H1 (cell line): ENCODE data around the gene GLT8D2. TPM values are rescaled to one million over a fixed set of nuclear protein-coding genes. Genes with fewer than 3 reads are reported as not detected.

Source experiments
- CTCF ChIA-PET: fragments of 300-600 bp; sonication (Branson Sonifier 250); formaldehyde crosslinking; loops from one replicate; lab custom pipeline; 2021; ENCODE audit not compliant: partially characterized antibody; lab: Charles Lee
- POLR2A ChIA-PET: fragments of 300-600 bp; sonication (Branson Sonifier 250); formaldehyde crosslinking; loops from one replicate; lab custom pipeline; 2021; ENCODE audit warnings: inconsistent platforms; ENCODE audit not compliant: partially characterized antibody; lab: Charles Lee
- DNase-seq, 2 experiments: peaks; one replicate each; pipeline versions ENCODE4 v3.0.0 to v3.0.0-alpha.2; 2010 to 2022; ENCODE audit warnings: low spot score in 2 of 2, low read depth in 1 of 2, mixed read lengths in 1 of 2
- FAIRE-seq: peaks from 2 replicates; lab custom pipeline; 2011; peaks lifted over from hg19 to GRCh38; lab: Jason Lieb, UNC
- H2AFZ ChIP-seq: 2 replicates; pipeline ENCODE4 v1.8.1; 2012; ENCODE audit warnings: low read length, inconsistent platforms
- H2AK5ac ChIP-seq: 2 replicates; pipeline ENCODE4 v1.6.1; 2013; ENCODE audit warnings: low read depth, low read length
- H2BK120ac ChIP-seq: replicated peaks from 2 replicates; pipeline ENCODE3; 2013; ENCODE audit warnings: low read depth, low read length, inconsistent platforms
- H2BK12ac ChIP-seq: 2 replicates; pipeline ENCODE4 v1.6.1; 2013; ENCODE audit warnings: low read depth, low read length
- H2BK15ac ChIP-seq: 2 replicates; pipeline ENCODE4 v1.6.1; 2013; ENCODE audit warnings: low read length
- H2BK20ac ChIP-seq: 2 replicates; pipeline ENCODE4 v1.6.1; 2013; ENCODE audit warnings: low read length
- H2BK5ac ChIP-seq: 2 replicates; pipeline ENCODE4 v1.6.1; 2013; ENCODE audit warnings: low read depth, low read length
- H3K14ac ChIP-seq: 2 replicates; pipeline ENCODE4 v1.6.1; 2013; ENCODE audit warnings: inconsistent platforms; ENCODE audit not compliant: insufficient read length
- H3K18ac ChIP-seq: 2 replicates; pipeline ENCODE4 v1.6.1; 2013; ENCODE audit warnings: low read length; ENCODE audit errors: extremely low read depth
- H3K23ac ChIP-seq: 2 replicates; pipeline ENCODE4 v1.6.1; 2013; ENCODE audit warnings: inconsistent platforms; ENCODE audit not compliant: insufficient read length
- H3K23me2 ChIP-seq: 2 replicates; pipeline ENCODE4 v1.6.1; 2013; ENCODE audit warnings: low read depth, low read length
- H3K27ac ChIP-seq: 2 replicates; pipeline ENCODE4 v1.6.1; 2011; ENCODE audit warnings: low read depth, low read length, inconsistent platforms
- H3K27me3 ChIP-seq, 4 experiments: replicated peaks in 1 of 4; 1 replicate in 1 of 4; 2 replicates in 3 of 4; pipeline versions ENCODE4 v1.6.1 to v1.8.1; 2011 to 2013; ENCODE audit warnings: low read length in 3 of 4, mild to moderate bottlenecking in 3 of 4, inconsistent platforms in 2 of 4, mixed read lengths in 2 of 4, moderate library complexity in 1 of 4; ENCODE audit not compliant: control insufficient read depth in 3 of 4, insufficient read depth in 3 of 4; ENCODE audit errors: extremely low read depth in 1 of 4
- H3K36me3 ChIP-seq, 4 experiments: 2 replicates each; pipeline versions ENCODE4 v1.6.1 to v1.8.1; 2011 to 2013; ENCODE audit warnings: mild to moderate bottlenecking in 4 of 4, low read length in 3 of 4, moderate library complexity in 2 of 4, control low read depth in 1 of 4, inconsistent platforms in 1 of 4; ENCODE audit not compliant: insufficient read depth in 4 of 4, control insufficient read depth in 2 of 4
- H3K4ac ChIP-seq: replicated peaks from 2 replicates; pipeline ENCODE3; 2013; ENCODE audit warnings: low read length, low read depth, mixed read lengths, inconsistent platforms; ENCODE audit not compliant: insufficient read length
- H3K4me1 ChIP-seq, 4 experiments: replicated peaks in 1 of 4; 1 replicate in 1 of 4; 2 replicates in 3 of 4; pipeline versions ENCODE4 v1.6.1 to v1.8.1; 2011 to 2013; ENCODE audit warnings: low read length in 3 of 4, inconsistent platforms in 2 of 4, mixed read lengths in 1 of 4; ENCODE audit not compliant: insufficient read depth in 4 of 4, control insufficient read depth in 3 of 4
- H3K4me2 ChIP-seq, 2 experiments: 2 replicates each; pipeline versions ENCODE4 v1.6.1 to v1.8.1; 2011 to 2013; ENCODE audit warnings: low read depth in 2 of 2, low read length in 2 of 2, control low read depth in 1 of 2, inconsistent platforms in 1 of 2, mild to moderate bottlenecking in 1 of 2; ENCODE audit not compliant: insufficient read depth in 1 of 2
- H3K4me3 ChIP-seq, 4 experiments: fragments of 200-600, 300-600 bp in 1 of 4; sonication (generic), shearing (Covaris generic), sonication (Bioruptor Twin) in 1 of 4; 2 replicates each; pipeline versions ENCODE4 v1.5.1 to v1.8.1; 2011 to 2016; ENCODE audit warnings: low read length in 4 of 4, low read depth in 3 of 4, control low read depth in 2 of 4, inconsistent platforms in 2 of 4, mild to moderate bottlenecking in 2 of 4, mixed read lengths in 1 of 4, moderate library complexity in 1 of 4; ENCODE audit not compliant: insufficient read depth in 2 of 4; ENCODE audit errors: extremely low read depth in 1 of 4
- H3K56ac ChIP-seq: replicated peaks from 2 replicates; pipeline ENCODE3; 2013; ENCODE audit warnings: low read depth, mild to moderate bottlenecking, mixed read lengths, low read length, inconsistent platforms; ENCODE audit not compliant: insufficient read length
- H3K79me1 ChIP-seq: 2 replicates; pipeline ENCODE4 v1.6.1; 2013; ENCODE audit warnings: low read depth, low read length, control low read depth
- H3K79me2 ChIP-seq, 2 experiments: 2 replicates each; pipeline versions ENCODE4 v1.6.1 to v1.8.1; 2012 to 2013; ENCODE audit warnings: low read length in 2 of 2, mild to moderate bottlenecking in 2 of 2, inconsistent platforms in 1 of 2; ENCODE audit not compliant: insufficient read depth in 2 of 2, control insufficient read depth in 1 of 2
- H3K9ac ChIP-seq, 4 experiments: replicated peaks in 1 of 4; 1 replicate in 1 of 4; 2 replicates in 3 of 4; pipeline versions ENCODE4 v1.6.1 to v1.8.1; 2011 to 2013; ENCODE audit warnings: low read depth in 3 of 4, low read length in 3 of 4, control low read depth in 2 of 4, mild to moderate bottlenecking in 2 of 4, moderate library complexity in 2 of 4, inconsistent platforms in 1 of 4; ENCODE audit errors: extremely low read depth in 1 of 4
- H3K9me3 ChIP-seq, 2 experiments: 2 replicates each; pipeline versions ENCODE4 v1.6.1 to v1.8.1; 2012 to 2013; ENCODE audit warnings: mild to moderate bottlenecking in 2 of 2, moderate library complexity in 2 of 2, control low read depth in 1 of 2, inconsistent platforms in 1 of 2, low read depth in 1 of 2, low read length in 1 of 2, mixed read lengths in 1 of 2; ENCODE audit not compliant: insufficient read depth in 2 of 2
- H4K20me1 ChIP-seq, 2 experiments: replicated peaks in 1 of 2; 2 replicates each; pipeline versions ENCODE3 to v1.8.1; 2011 to 2013; ENCODE audit warnings: inconsistent platforms in 2 of 2, low read length in 2 of 2, mild to moderate bottlenecking in 1 of 2; ENCODE audit not compliant: insufficient read depth in 2 of 2, control insufficient read depth in 1 of 2
- H4K5ac ChIP-seq: 2 replicates; pipeline ENCODE4 v1.6.1; 2013; ENCODE audit warnings: low read length, low read depth, mixed read lengths, inconsistent platforms; ENCODE audit not compliant: insufficient read length
- H4K8ac ChIP-seq: 2 replicates; pipeline ENCODE4 v1.8.0; 2013; ENCODE audit warnings: mild to moderate bottlenecking, moderate library complexity, low read length, inconsistent platforms; ENCODE audit not compliant: insufficient read depth; ENCODE audit errors: extremely low read depth
- H4K91ac ChIP-seq: replicated peaks from 2 replicates; pipeline ENCODE3; 2013; ENCODE audit warnings: low read length, mixed read lengths, inconsistent platforms; ENCODE audit not compliant: insufficient read length
- CHD2 ChIP-seq: IDR thresholded peaks from 2 replicates; pipeline ENCODE4 v1.6.1; 2012; ENCODE audit warnings: low read length, improper control_type of control experiment
- EGR1 ChIP-seq: IDR thresholded peaks from 2 replicates; pipeline ENCODE4 v1.6.1; 2011; ENCODE audit warnings: low read depth, low read length, borderline replicate concordance
- GABPA ChIP-seq: IDR thresholded peaks from 2 replicates; pipeline ENCODE4 v1.6.1; 2011; ENCODE audit warnings: mild to moderate bottlenecking, low read length, moderate library complexity, borderline replicate concordance; ENCODE audit not compliant: insufficient read depth
- GTF2F1 ChIP-seq: IDR thresholded peaks from 2 replicates; pipeline ENCODE4 v1.6.1; 2012; ENCODE audit warnings: low read depth, low read length, improper control_type of control experiment, borderline replicate concordance
- HDAC2 ChIP-seq, 2 experiments: fragments of 300-600 bp in 1 of 2; sonication (generic) in 1 of 2; IDR thresholded peaks; 2 replicates each; pipeline ENCODE4 v1.6.1; 2011 to 2012; ENCODE audit warnings: low read depth in 2 of 2, low read length in 2 of 2, mild to moderate bottlenecking in 2 of 2, moderate library complexity in 2 of 2, borderline replicate concordance in 1 of 2, inconsistent platforms in 1 of 2
- RXRA ChIP-seq: IDR thresholded peaks from 2 replicates; pipeline ENCODE4 v1.6.1; 2011; ENCODE audit warnings: low read depth, mild to moderate bottlenecking, low read length, moderate library complexity; ENCODE audit not compliant: insufficient read depth
- USF2 ChIP-seq: IDR thresholded peaks from 2 replicates; pipeline ENCODE4 v1.6.1; 2011; ENCODE audit warnings: low read length, improper control_type of control experiment
- WGBS, 2 experiments: shearing (Covaris generic) in 1 of 2; methylation state at CpG; one replicate each; pipeline versions ENCODE4 v1.1.6 to v1.1.7; 2013 to 2015; ENCODE audit warnings: low lambda C conversion rate in 2 of 2, mixed read lengths in 2 of 2, inconsistent platforms in 1 of 2, low coverage in 1 of 2, missing lambda C conversion rate in 1 of 2; ENCODE audit not compliant: insufficient replicate concordance in 2 of 2, insufficient coverage in 1 of 2, insufficient read length in 1 of 2; ENCODE audit errors: extremely low coverage in 1 of 2, missing lambda C conversion rate in 1 of 2; 5-methylcytosine and 5-hydroxymethylcytosine counted together
- polyA plus RNA-seq, 7 experiments: library from polyadenylated mRNA; depleted of rRNA in 3 of 7; stranded (reverse) in 5 of 7; unstranded in 2 of 7; fragments of >200 nt in 5 of 7; fragments of 200-250 nt in 2 of 7; gene quantifications; 1 replicate in 5 of 7; 2 replicates in 1 of 7; 4 replicates in 1 of 7; pipeline versions ENCODE4 v1.2.1 to v1.2.3, GENCODE V29; 2011 to 2013; ENCODE audit warnings: missing spikeins in 2 of 7, mixed read lengths in 2 of 7
- total RNA-seq: library from RNA; stranded (reverse); fragmentation: NEBNext Ultra II Directional; extraction: Animal tissue kit (Norgen Biotek cat#: 25700); gene quantifications from 2 replicates; pipeline ENCODE4 v1.2.1, GENCODE V29; 2021

Gene GLT8D2
- total and polyA plus RNA-seq, 2 of the 8 experiments (the other 6 are each of a cell fraction or from before 2014, with no cell fraction given): 6.8 to 9.8 TPM

DNA sequence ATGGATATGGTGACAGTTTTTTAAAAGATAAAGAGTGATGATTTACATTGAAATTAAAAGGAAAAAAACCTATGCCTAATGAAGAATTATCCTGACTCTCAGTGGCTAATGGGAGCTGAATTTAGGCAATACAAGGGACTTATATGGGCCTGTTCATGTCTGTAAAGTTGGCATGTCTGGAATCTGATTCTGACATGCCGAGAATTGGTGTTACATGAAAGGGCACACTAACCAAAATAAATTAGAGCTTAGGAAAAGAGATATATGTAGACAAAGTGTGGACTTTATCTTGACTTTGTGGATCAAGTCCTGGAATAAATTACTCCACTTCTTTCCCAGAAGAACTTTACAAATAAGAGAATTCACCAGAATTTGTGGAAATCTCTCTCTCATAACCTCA lies 83.3 kb downstream of the GLT8D2 start:
- whole genome bisulfite sequencing, 2 experiments: 67% methylated on average over 1 of the region's 1 CpG; no CpG with 5 or more reads in 1 of the 2 experiments

More for the DNA sequence above, 83.3 kb downstream of the GLT8D2 start:
- Histone ChIP-seq H3K9ac (peak overlapping the region in 3 of 4 experiments; percentile 70 to 90 (median 89); a peak in 6 of 7 replicates), H3K79me2 (peaks cover 49 to 84% of the 10 kb centered on the region in 2 experiments), H3K36me3 (peaks cover 0 to 15% (median 3%) of the 10 kb centered on the region in 4 experiments; a peak in 1 of 8 replicates), H3K4me3 (peak overlapping the region; percentile 80 to 91 (median 88)), H2AFZ (no peak overlapping the region), H2BK5ac (no peak overlapping the region), H3K18ac (no peak overlapping the region), H2BK12ac (no peak overlapping the region), H3K79me1 (peaks cover 3% of the 10 kb centered on the region; the same call in 1 of the 2 replicates), H4K5ac (no peak overlapping the region), H4K20me1 (peaks cover 2 to 3% of the 10 kb centered on the region in 2 experiments), H3K27ac (peak overlapping the region; percentile 5; the same call in 1 of the 2 replicates), H4K8ac (no peak overlapping the region), H3K4ac (no peak overlapping the region), H3K14ac (no peak overlapping the region), H3K4me2 (peak overlapping the region; percentile 68 to 89), H3K9me3 (no peaks in the 10 kb centered on the region), H3K56ac (no peak overlapping the region), H3K23ac (no peak overlapping the region), H3K27me3 (no peaks in the 10 kb centered on the region), H2BK15ac (no peak overlapping the region), H2BK20ac (no peak overlapping the region), H3K4me1 (peaks cover 0 to 9% (median 2%) of the 10 kb centered on the region in 4 experiments; a peak in 4 of 7 replicates), H2BK120ac (no peak overlapping the region), H2AK5ac (no peak overlapping the region), H3K23me2 (peaks cover 11% of the 10 kb centered on the region; the same call in 1 of the 2 replicates), H4K91ac (no peak overlapping the region)
- TF ChIP-seq GABPA: no peak
- TF ChIP-seq RXRA: no peak
- no peak for TF ChIP-seq HDAC2 (IDR thresholded peaks at IDR 0.05; ENCODE audit: borderline replicate concordance in 1 of 2, low read depth in 2 of 2, low read length in 2 of 2)
- TF ChIP-seq EGR1: no peak
- no peak for TF ChIP-seq USF2
- no peak for TF ChIP-seq GTF2F1
- TF ChIP-seq CHD2: no peak
- DNase-seq (no peak), FAIRE-seq (no peak)
- ChIA-PET CTCF (no interaction called here), POLR2A (interaction anchor here (0.9 to 4.6 kb wide), 15 partner anchors 7 to 174 kb away, joined by 3 to 141 read pairs (median 4); partner anchors contain the start of genes HSP90B1, NFYB and NT5DC3)
